K562 (cell line): ENCODE results near the gene MIS18A. TPM values are rescaled to one million over a fixed set of nuclear protein-coding genes. Genes with fewer than 3 reads are reported as not detected.

Source experiments
- ADNP ChIP-seq: fragments of 200-800 bp; sonication (Bioruptor generic); IDR thresholded peaks from 2 replicates; pipeline ENCODE4 v1.6.1; 2016; ENCODE audit warnings: missing genetic modification characterization, missing compliant biosample characterization
- AFF1 ChIP-seq, 2 experiments: fragments of 450-650 bp; IDR thresholded peaks; 2 replicates each; pipeline ENCODE4 v1.6.1; 2018; ENCODE audit warnings: mild to moderate bottlenecking in 2 of 2, low read depth in 1 of 2; ENCODE audit not compliant: partially characterized antibody in 2 of 2
- DNMT1 ChIP-seq: fragments of 450-650 bp; IDR thresholded peaks from 2 replicates; pipeline ENCODE4 v1.6.1; 2016; ENCODE audit warnings: antibody characterized with exemption, mild to moderate bottlenecking
- ELK1 ChIP-seq: sonication (generic); formaldehyde crosslinking; IDR thresholded peaks from 2 replicates; pipeline ENCODE4 v1.8.1; 2022; ENCODE audit warnings: missing genetic modification reagents
- EZH2 ChIP-seq: IDR thresholded peaks from 2 replicates; pipeline ENCODE4 v1.6.1; 2012; ENCODE audit warnings: low read depth, mild to moderate bottlenecking, inconsistent platforms, low read length, borderline replicate concordance
- FOXA1 ChIP-seq: fragments of 450-650 bp; IDR thresholded peaks from 2 replicates; pipeline ENCODE4 v1.6.1; 2016; ENCODE audit warnings: mild to moderate bottlenecking, borderline replicate concordance
- FOXM1 ChIP-seq, 2 experiments: fragments of 450-650 bp in 1 of 2; sonication (generic) in 1 of 2; formaldehyde crosslinking in 1 of 2; IDR thresholded peaks; 2 replicates each; pipeline versions ENCODE4 v1.6.1 to v1.9.0; 2017 to 2022; ENCODE audit warnings: low read depth in 2 of 2, mild to moderate bottlenecking in 2 of 2, missing genetic modification reagents in 1 of 2, moderate library complexity in 1 of 2
- HNRNPL ChIP-seq: fragments of 200-400 bp; formaldehyde crosslinking; IDR thresholded peaks from 2 replicates; pipeline ENCODE4 v1.6.1; 2017; ENCODE audit warnings: low read depth, mild to moderate bottlenecking, low read length
- MBD1 ChIP-seq: fragments of 250-450 bp; sonication (Bioruptor Pico); IDR thresholded peaks from 2 replicates; pipeline ENCODE4 v1.8.0; 2022; ENCODE audit warnings: inconsistent platforms
- NBN ChIP-seq: fragments of 450-650 bp; IDR thresholded peaks from 2 replicates; pipeline ENCODE4 v1.6.1; 2016; ENCODE audit warnings: low read depth, mild to moderate bottlenecking
- NFRKB ChIP-seq: fragments of 450-650 bp; IDR thresholded peaks from 2 replicates; pipeline ENCODE4 v1.6.1; 2016; ENCODE audit warnings: low read depth
- NR1H2 ChIP-seq: sonication (generic); formaldehyde crosslinking; IDR thresholded peaks from 2 replicates; pipeline ENCODE4 v1.4.0; 2020; ENCODE audit warnings: mild to moderate bottlenecking, missing genetic modification reagents
- NR3C1 ChIP-seq: sonication (generic); formaldehyde crosslinking; IDR thresholded peaks from 2 replicates; pipeline ENCODE4 v1.8.1; 2022; ENCODE audit warnings: missing genetic modification reagents
- PCBP2 ChIP-seq: fragments of 200-400 bp; formaldehyde crosslinking; IDR thresholded peaks from 2 replicates; pipeline ENCODE4 v1.6.1; 2018; ENCODE audit warnings: low read length, low read depth, mild to moderate bottlenecking, moderate library complexity; ENCODE audit not compliant: poor library complexity, severe bottlenecking
- POLR2G ChIP-seq: fragments of 200-400 bp; formaldehyde crosslinking; IDR thresholded peaks from 2 replicates; pipeline ENCODE4 v1.6.1; 2017; ENCODE audit warnings: low read depth, mild to moderate bottlenecking, antibody characterized with exemption, low read length, moderate library complexity
- PTRF ChIP-seq: fragments of 450-650 bp; IDR thresholded peaks from 2 replicates; pipeline ENCODE4 v1.6.1; 2016; ENCODE audit warnings: mild to moderate bottlenecking, missing genetic modification characterization, missing compliant biosample characterization
- RBFOX2 ChIP-seq: fragments of 200-400 bp; formaldehyde crosslinking; IDR thresholded peaks from 2 replicates; pipeline ENCODE4 v1.6.1; 2017; ENCODE audit warnings: low read depth, mild to moderate bottlenecking, low read length, moderate library complexity
- SAP30 ChIP-seq: fragments of 200-600 bp; sonication (generic); IDR thresholded peaks from 2 replicates; pipeline ENCODE4 v1.6.1; 2012; ENCODE audit warnings: borderline replicate concordance, low read depth, mild to moderate bottlenecking, moderate library complexity, low read length, control low read depth, inconsistent platforms; ENCODE audit not compliant: insufficient read depth, poor library complexity, severe bottlenecking
- ZNF408 ChIP-seq: fragments of 250-450 bp; sonication (Bioruptor Pico); IDR thresholded peaks from 2 replicates; pipeline ENCODE4 v1.4.0; 2020; ENCODE audit warnings: low read depth, mild to moderate bottlenecking, moderate library complexity
- ZNF707 ChIP-seq: fragments of 250-450 bp; sonication (Bioruptor Pico); conservative IDR thresholded peaks from 2 replicates; pipeline ENCODE4 v1.8.0; 2022; ENCODE audit warnings: inconsistent platforms, mild to moderate bottlenecking, moderate library complexity
- ZZZ3 ChIP-seq: fragments of 450-650 bp; IDR thresholded peaks from 2 replicates; pipeline ENCODE4 v1.6.1; 2016; ENCODE audit warnings: antibody characterized with exemption, mild to moderate bottlenecking, moderate library complexity
- polyA plus RNA-seq, 8 experiments: library from polyadenylated mRNA; depleted of rRNA in 4 of 8; stranded (reverse) in 5 of 8; unstranded in 3 of 8; fragments of >200 nt; fragmentation: Nextera tagmentation in 2 of 8; fragmentation: Illumina TruSeq in 1 of 8; extraction: Ambion mirVana in 2 of 8; extraction: Trizol in 1 of 8; gene quantifications; 2 replicates each; pipeline versions ENCODE4 v1.2.1 to v1.2.3, GENCODE V29; 2011 to 2014; ENCODE audit warnings: inconsistent platforms in 1 of 8, missing spikeins in 1 of 8
- total RNA-seq, 7 experiments: library from RNA; depleted of rRNA in 6 of 7; stranded (reverse); fragments of >200 nt in 6 of 7; fragmentation: Illumina TruSeq in 2 of 7; extraction: Trizol in 2 of 7; gene quantifications; 2 replicates each; pipeline versions ENCODE4 v1.2.1 to v1.2.3, GENCODE V29; 2011 to 2021; ENCODE audit warnings: low replicate concordance in 1 of 7

Gene MIS18A
- total and polyA plus RNA-seq, 9 of the 15 experiments (the other 6 are each of a cell fraction or from before 2014, with no cell fraction given) = 17.7 to 75.3 (median 60.3) TPM

- no peak for TF ChIP-seq ELK1 (CRISPR knock-in tag)
- peak; percentile 70; the same call in 1 of the 2 replicates for TF ChIP-seq NBN
- TF ChIP-seq FOXM1 (IDR thresholded peaks at IDR 0.05; ENCODE audit: low read depth) = no peak
- TF ChIP-seq FOXM1 (CRISPR knock-in tag; IDR thresholded peaks at IDR 0.05; ENCODE audit: low read depth) = no peak
- no peak for TF ChIP-seq ZNF707 (CRISPR knock-in tag)
- peak; percentile 47 to 70 for TF ChIP-seq AFF1 (IDR thresholded peaks at IDR 0.05; ENCODE audit: low read depth in 1 of 2, partially characterized antibody in 2 of 2)
- peak; percentile 87 for TF ChIP-seq RBFOX2
- no peak for TF ChIP-seq HNRNPL
- peak; percentile 92 for TF ChIP-seq POLR2G
- TF ChIP-seq NR1H2 = no peak; the same call in 1 of the 2 replicates
- TF ChIP-seq PCBP2 = no peak
- TF ChIP-seq ADNP (tag) = no peak
- no peak for TF ChIP-seq MBD1
- no peak for TF ChIP-seq PTRF
- TF ChIP-seq NFRKB = peak; percentile 89
- TF ChIP-seq ZZZ3 = no peak
- no peak for TF ChIP-seq DNMT1
- no peak for TF ChIP-seq EZH2
- TF ChIP-seq FOXA1 = no peak
- no peak for TF ChIP-seq NR3C1
- TF ChIP-seq SAP30 = peak; percentile 99
- TF ChIP-seq ZNF408 (CRISPR knock-in tag) = no peak
Observed at GRCh38 chr21:32278518-32279376, at the start of gene MIS18A (continued).
